HAP-1 (cell line): ENCODE measurements around the gene SV2C.

Experiments used
- DNase-seq, 2 experiments: peaks; one replicate each; pipeline ENCODE4 v3.0.0-alpha.2; 2016 to 2020; ENCODE audit warnings: low spot score in 2 of 2
- H3K27me3 ChIP-seq: fragments of 250-450 bp; sonication (Bioruptor Pico); 2 replicates; pipeline ENCODE4 v1.5.1; 2020; ENCODE audit warnings: low read depth, mild to moderate bottlenecking, moderate library complexity
- H3K36me3 ChIP-seq: fragments of 250-450 bp; sonication (Bioruptor Pico); replicated peaks from 2 replicates; pipeline ENCODE4 v1.5.1; 2020; ENCODE audit warnings: mild to moderate bottlenecking
- H3K4me1 ChIP-seq: fragments of 250-450 bp; sonication (Bioruptor Pico); 2 replicates; pipeline ENCODE4 v1.5.1; 2020; ENCODE audit warnings: mild to moderate bottlenecking
- H3K4me3 ChIP-seq: fragments of 250-450 bp; sonication (Bioruptor Pico); 2 replicates; pipeline ENCODE4 v1.5.1; 2020; ENCODE audit warnings: mild to moderate bottlenecking, moderate library complexity
- H3K9me3 ChIP-seq: fragments of 250-450 bp; sonication (Bioruptor Pico); 2 replicates; pipeline ENCODE4 v1.5.1; 2020; ENCODE audit warnings: mild to moderate bottlenecking, moderate library complexity
- in situ Hi-C: fragments of 300-500 bp; cut with MboI; formaldehyde crosslinking; loops from 3 replicates; pipeline ENCODE4 v1.14.3; 2020; ENCODE audit warnings: low sequenced_read_pairs, inconsistent platforms, mixed read lengths

The SV2C gene

GRCh38 chr5:76187386-76187785 is 104.2 kb downstream of the SV2C start:
- Histone ChIP-seq H3K36me3 (no peaks in the 10 kb centered on the region), H3K4me1 (no peaks in the 10 kb centered on the region), H3K4me3 (no peak overlapping the region), H3K9me3 (no peaks in the 10 kb centered on the region), H3K27me3 (0 out of 2 replicates have a peak, but pooled peaks cover under 1% of the 10 kb centered on the region)
- in situ Hi-C loops = no loop called here
- no peak for DNase-seq

- no peaks in the 10 kb centered on the region for H3K36me3 ChIP-seq
- no peaks in the 10 kb centered on the region for H3K4me1 ChIP-seq
- DNase-seq = no peak
These were observed 107.2 kb downstream of the SV2C start for GRCh38 chr5:76190356-76190755.

GRCh38 chr5:76192837-76193236 is 109.7 kb downstream of the SV2C start:
- in situ Hi-C loops = no loop called here
- Histone ChIP-seq H3K4me1 (no peaks in the 10 kb centered on the region), H3K27me3 (peaks cover 18% of the 10 kb centered on the region), H3K4me3 (no peak overlapping the region), H3K36me3 (no peaks in the 10 kb centered on the region), H3K9me3 (no peaks in the 10 kb centered on the region)
- no peak for DNase-seq

More at GRCh38 chr5:76190356-76190755, 107.2 kb downstream of the SV2C start:
- no peak overlapping the region for H3K4me3 ChIP-seq
- no peaks in the 10 kb centered on the region for H3K9me3 ChIP-seq
- in situ Hi-C loops = no loop called here
- peaks cover 6% of the 10 kb centered on the region for H3K27me3 ChIP-seq

GRCh38 chr5:76193635-76194034 is 110.5 kb downstream of the SV2C start:
- no peak for DNase-seq
- in situ Hi-C loops = no loop called here
- Histone ChIP-seq H3K4me3 (no peak overlapping the region), H3K27me3 (peaks cover 18% of the 10 kb centered on the region), H3K9me3 (no peaks in the 10 kb centered on the region), H3K36me3 (no peaks in the 10 kb centered on the region), H3K4me1 (no peaks in the 10 kb centered on the region)

GRCh38 chr5:76194340-76194739 is 111.2 kb downstream of the SV2C start:
- H3K36me3 ChIP-seq = no peaks in the 10 kb centered on the region
- in situ Hi-C loops = no loop called here
- no peak overlapping the region for H3K4me3 ChIP-seq
- H3K9me3 ChIP-seq = no peaks in the 10 kb centered on the region
- H3K4me1 ChIP-seq = no peaks in the 10 kb centered on the region
- H3K27me3 ChIP-seq = peaks cover 18% of the 10 kb centered on the region
- no peak for DNase-seq

- no peak overlapping the region for H3K4me3 ChIP-seq
- no peaks in the 10 kb centered on the region for H3K36me3 ChIP-seq
- no peak for DNase-seq
- H3K27me3 ChIP-seq = peaks cover 18% of the 10 kb centered on the region
- no peaks in the 10 kb centered on the region for H3K9me3 ChIP-seq
- H3K4me1 ChIP-seq = no peaks in the 10 kb centered on the region
- in situ Hi-C loops = no loop called here
These were observed 113.3 kb downstream of the SV2C start for GRCh38 chr5:76196457-76196856.

- no peak for DNase-seq
- Histone ChIP-seq H3K4me3 (no peak overlapping the region), H3K9me3 (no peaks in the 10 kb centered on the region), H3K4me1 (no peaks in the 10 kb centered on the region), H3K36me3 (no peaks in the 10 kb centered on the region), H3K27me3 (peaks cover 18% of the 10 kb centered on the region)
- in situ Hi-C loops = no loop called here
These were observed 113.8 kb downstream of the SV2C start for GRCh38 chr5:76196886-76197489.

DNA sequence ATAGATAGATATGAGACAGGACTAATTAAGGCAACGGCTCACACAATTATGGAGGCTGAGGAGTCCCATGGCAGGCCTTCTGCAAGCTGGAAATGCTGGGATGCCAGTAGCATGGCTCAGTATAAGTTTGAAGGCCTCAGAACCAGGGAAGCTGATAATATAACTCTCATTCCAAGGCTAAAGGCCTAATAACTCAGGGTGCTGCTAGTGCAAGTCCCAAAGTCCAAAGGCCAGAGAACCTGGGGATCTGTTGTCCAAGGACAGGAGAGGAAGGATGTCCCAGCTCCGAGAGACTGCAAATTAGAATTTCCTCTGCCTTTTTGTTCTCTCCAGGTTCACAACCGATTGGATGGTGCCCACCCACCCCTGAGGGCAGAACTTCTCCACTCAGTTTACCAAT is 114.5 kb downstream of the SV2C start:
- no peak overlapping the region for H3K4me3 ChIP-seq
- DNase-seq = no peak
- no peaks in the 10 kb centered on the region for H3K4me1 ChIP-seq
- no peaks in the 10 kb centered on the region for H3K36me3 ChIP-seq
- H3K9me3 ChIP-seq = no peaks in the 10 kb centered on the region
- in situ Hi-C loops = no loop called here
- H3K27me3 ChIP-seq = peaks cover 16% of the 10 kb centered on the region

GRCh38 chr5:76199336-76200318 is 116.4 kb downstream of the SV2C start:
- Histone ChIP-seq H3K36me3 (no peaks in the 10 kb centered on the region), H3K9me3 (no peaks in the 10 kb centered on the region), H3K4me3 (no peak overlapping the region), H3K27me3 (peaks cover 16% of the 10 kb centered on the region), H3K4me1 (no peaks in the 10 kb centered on the region)
- DNase-seq = no peak
- in situ Hi-C loops = no loop called here

DNA sequence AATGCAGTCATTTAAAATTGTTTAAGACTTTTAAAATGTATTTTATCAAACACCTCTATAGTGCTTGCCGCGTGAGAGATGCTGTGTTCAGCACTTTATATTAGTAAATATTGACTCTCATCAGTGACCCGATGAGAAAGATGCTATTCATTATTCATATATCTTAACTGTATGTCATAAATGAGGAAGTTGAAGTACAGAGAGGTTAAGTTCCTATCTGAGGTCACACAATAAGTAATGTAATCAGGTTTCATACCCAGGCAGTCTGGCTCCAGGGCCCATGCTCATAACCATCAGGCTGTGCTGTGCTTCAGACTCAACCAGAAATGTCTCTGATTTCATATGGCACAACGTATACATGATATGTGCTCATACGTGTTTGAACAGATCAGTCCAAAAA is 119.0 kb downstream of the SV2C start:
- in situ Hi-C loops = no loop called here
- Histone ChIP-seq H3K9me3 (no peaks in the 10 kb centered on the region), H3K4me1 (no peaks in the 10 kb centered on the region), H3K4me3 (no peak overlapping the region), H3K36me3 (no peaks in the 10 kb centered on the region), H3K27me3 (no peaks in the 10 kb centered on the region)
- DNase-seq = no peak

DNA sequence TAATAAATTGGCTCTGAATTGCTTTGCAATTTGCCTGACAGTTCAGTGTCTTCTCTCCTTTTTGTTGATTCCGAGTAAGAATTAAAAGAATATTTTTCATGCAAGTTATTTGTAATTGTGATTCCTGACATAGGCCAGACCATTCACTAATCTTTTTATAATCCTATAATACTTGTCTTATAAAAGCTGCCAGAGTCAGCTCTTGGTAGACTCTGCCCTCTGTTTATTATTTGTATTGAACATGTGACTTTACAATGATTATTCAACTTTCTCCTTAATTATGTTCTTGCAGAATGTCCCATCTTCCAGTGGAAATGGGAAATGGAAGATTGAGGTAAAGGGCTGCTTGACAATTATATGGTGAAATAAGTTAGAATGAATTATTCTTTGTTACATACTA is 121.0 kb downstream of the SV2C start:
- Histone ChIP-seq H3K36me3 (no peaks in the 10 kb centered on the region), H3K4me1 (no peaks in the 10 kb centered on the region), H3K27me3 (no peaks in the 10 kb centered on the region), H3K4me3 (no peak overlapping the region), H3K9me3 (no peaks in the 10 kb centered on the region)
- in situ Hi-C loops = no loop called here
- no peak for DNase-seq

- DNase-seq = no peak
- Histone ChIP-seq H3K4me1 (no peaks in the 10 kb centered on the region), H3K36me3 (no peaks in the 10 kb centered on the region), H3K9me3 (no peaks in the 10 kb centered on the region), H3K27me3 (no peaks in the 10 kb centered on the region), H3K4me3 (no peak overlapping the region)
- in situ Hi-C loops = no loop called here
These were observed 121.5 kb downstream of the SV2C start for GRCh38 chr5:76204713-76205112.

DNA sequence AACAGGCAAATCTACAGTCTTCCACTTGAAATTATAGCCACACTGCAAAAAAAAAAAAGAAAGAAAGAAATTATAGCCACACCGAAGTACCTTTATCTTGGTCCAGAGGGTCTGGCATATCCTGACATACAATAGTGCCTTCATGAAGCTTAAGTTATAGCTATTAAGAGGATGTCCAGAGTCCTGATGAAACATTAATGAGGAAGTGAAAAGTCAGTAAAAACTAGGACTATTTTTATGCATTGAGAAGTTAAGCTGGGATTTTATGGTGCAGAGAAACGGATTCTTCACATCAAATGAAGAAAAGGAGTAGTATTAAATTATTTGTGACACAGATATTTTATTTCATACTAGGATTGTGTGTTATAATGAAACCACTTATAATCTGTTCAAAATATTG is 123.9 kb downstream of the SV2C start:
- in situ Hi-C loops = no loop called here
- H3K4me3 ChIP-seq = no peak overlapping the region
- DNase-seq = no peak
- H3K4me1 ChIP-seq = no peaks in the 10 kb centered on the region
- no peaks in the 10 kb centered on the region for H3K9me3 ChIP-seq
- no peaks in the 10 kb centered on the region for H3K36me3 ChIP-seq
- no peaks in the 10 kb centered on the region for H3K27me3 ChIP-seq

- Histone ChIP-seq H3K4me1 (no peaks in the 10 kb centered on the region), H3K36me3 (no peaks in the 10 kb centered on the region), H3K27me3 (no peaks in the 10 kb centered on the region), H3K4me3 (no peak overlapping the region), H3K9me3 (no peaks in the 10 kb centered on the region)
- DNase-seq = no peak
- in situ Hi-C loops = no loop called here
These were observed 126.1 kb downstream of the SV2C start for GRCh38 chr5:76209297-76209696.
